AG08396 (cell line): ENCODE measurements around the gene NTMT1.
A peak's percentile ranks its signal among the peaks of the same experiment; 100 is the strongest.
"Not testable (repeated sequence)": the region's sequence is repeated elsewhere in the genome, so short reads cannot be mapped to it uniquely, and the experiment has no call there.

Experiments
- DNase-seq: peaks from one replicate; pipeline ENCODE4 v3.0.0; 2012; ENCODE audit warnings: low spot score, mixed read lengths

Gene NTMT1

GRCh38 chr9:129654554-129655040 is 28.6 kb downstream of the NTMT1 start:
- DNase-seq = no peak

- no peak for DNase-seq
Observed at GRCh38 chr9:129655154-129655553, 29.2 kb downstream of the NTMT1 start.

- DNase-seq = no peak
Observed at GRCh38 chr9:129655696-129656095, 29.7 kb downstream of the NTMT1 start.

GRCh38 chr9:129656795-129657390 is 30.9 kb downstream of the NTMT1 start:
- peak; percentile 83 for DNase-seq

GRCh38 chr9:129661029-129661428 is 35.1 kb downstream of the NTMT1 start:
- DNase-seq = no peak

- not testable (repeated sequence) for DNase-seq
Observed at GRCh38 chr9:129662239-129662638, 36.3 kb downstream of the NTMT1 start.

- peak; percentile 47 for DNase-seq
Observed at GRCh38 chr9:129664746-129665388, 38.9 kb downstream of the NTMT1 start.

- DNase-seq = peak; percentile 90
Observed at GRCh38 chr9:129665389-129665775, 39.4 kb downstream of the NTMT1 start, which contains the start of gene PRRX2. Gene PRRX2 (plus strand): TSS chr9:129665647. CDS start chr9:129665868, 221 bp downstream.

- peak; percentile 57 for DNase-seq
Observed at GRCh38 chr9:129665814-129666520, 40.0 kb downstream of the NTMT1 start.

- peak; percentile 43 for DNase-seq
Observed at GRCh38 chr9:129666575-129666974, 40.6 kb downstream of the NTMT1 start.

- no peak for DNase-seq
Observed at GRCh38 chr9:129667378-129667777, 41.4 kb downstream of the NTMT1 start.

GRCh38 chr9:129667850-129668249 is 41.9 kb downstream of the NTMT1 start:
- DNase-seq = no peak

GRCh38 chr9:129669141-129669718 is 43.3 kb downstream of the NTMT1 start:
- DNase-seq = peak; percentile 93

- no peak for DNase-seq
Observed at GRCh38 chr9:129669946-129670345, 44.0 kb downstream of the NTMT1 start.

- DNase-seq = no peak
Observed at GRCh38 chr9:129671065-129671464, 45.1 kb downstream of the NTMT1 start.

- DNase-seq = no peak
Observed at GRCh38 chr9:129671519-129671918, 45.6 kb downstream of the NTMT1 start.

GRCh38 chr9:129672702-129673101 is 46.7 kb downstream of the NTMT1 start:
- no peak for DNase-seq

- no peak for DNase-seq
Observed at GRCh38 chr9:129673602-129674001, 47.6 kb downstream of the NTMT1 start.

GRCh38 chr9:129674229-129674628 is 48.3 kb downstream of the NTMT1 start:
- no peak for DNase-seq

- DNase-seq = no peak
Observed at GRCh38 chr9:129675620-129676019, 49.7 kb downstream of the NTMT1 start.

GRCh38 chr9:129676287-129676686 is 50.3 kb downstream of the NTMT1 start:
- no peak for DNase-seq

- DNase-seq = no peak
Observed at GRCh38 chr9:129676975-129677374, 51.0 kb downstream of the NTMT1 start.

GRCh38 chr9:129677456-129677855 is 51.5 kb downstream of the NTMT1 start:
- no peak for DNase-seq
